ENCODE measurements around the gene TM7SF2.
A peak's percentile ranks its signal among the peaks of the same experiment; 100 is the strongest.

The TM7SF2 gene

GRCh38 chr11:65113839-65114238 is 2.2 kb downstream of the TM7SF2 start:
- Histone ChIP-seq H3K4me2 (ENCODE audit: low read length) (peak overlapping the region; percentile 98), H3K27ac (ENCODE audit: low read depth, low read length) (peak overlapping the region; percentile 83), H3K4me3 (ENCODE audit: low read length) (peak overlapping the region; percentile 83)

GRCh38 chr11:65114538-65115171 is 3.0 kb downstream of the TM7SF2 start:
- Histone ChIP-seq H3K79me2 (ENCODE audit: control insufficient read depth, low read length) (peaks cover 58% of the 10 kb centered on the region), H3K9me3 (ENCODE audit: control insufficient read depth, insufficient read depth, low read length) (no peaks in the 10 kb centered on the region), H3K4me3 (ENCODE audit: low read length) (no peak overlapping the region), H3K9me2 (replicated peaks; ENCODE audit: control insufficient read depth, low read length) (no peaks in the 10 kb centered on the region), H3K27ac (ENCODE audit: low read depth, low read length) (no peak overlapping the region), H3K4me2 (ENCODE audit: low read length) (peak overlapping the region; percentile 98; the same call in 1 of the 2 replicates), H3K36me3 (ENCODE audit: control insufficient read depth, low read length) (peaks cover 69% of the 10 kb centered on the region), H3K27me3 (ENCODE audit: control insufficient read depth, low read length) (no peaks in the 10 kb centered on the region), H4K20me1 (ENCODE audit: control insufficient read depth, insufficient read depth, low read depth, low read length) (no peaks in the 10 kb centered on the region), H3F3A (ENCODE audit: control insufficient read depth, insufficient read depth) (peaks cover 30% of the 10 kb centered on the region), H3K4me1 (ENCODE audit: control insufficient read depth, low read length) (peaks cover 74% of the 10 kb centered on the region)
- TF ChIP-seq EZH2phosphoT487 (IDR thresholded peaks at IDR 0.05; ENCODE audit: borderline replicate concordance, low read length) (no peak), CTCF (IDR thresholded peaks at IDR 0.05; ENCODE audit: low read depth, low read length, poor library complexity, severe bottlenecking) (no peak)

More at GRCh38 chr11:65113839-65114238, 2.2 kb downstream of the TM7SF2 start:
- Histone ChIP-seq H3K36me3 (ENCODE audit: control insufficient read depth, low read length) (peaks cover 68% of the 10 kb centered on the region), H3K79me2 (ENCODE audit: control insufficient read depth, low read length) (peaks cover 55% of the 10 kb centered on the region), H3K4me1 (ENCODE audit: control insufficient read depth, low read length) (peaks cover 66% of the 10 kb centered on the region), H4K20me1 (ENCODE audit: control insufficient read depth, insufficient read depth, low read depth, low read length) (no peaks in the 10 kb centered on the region), H3K9me2 (replicated peaks; ENCODE audit: control insufficient read depth, low read length) (no peaks in the 10 kb centered on the region), H3F3A (ENCODE audit: control insufficient read depth, insufficient read depth) (peaks cover 23% of the 10 kb centered on the region), H3K9me3 (ENCODE audit: control insufficient read depth, insufficient read depth, low read length) (no peaks in the 10 kb centered on the region), H3K27me3 (ENCODE audit: control insufficient read depth, low read length) (no peaks in the 10 kb centered on the region)
- no peak for TF ChIP-seq EZH2phosphoT487 (IDR thresholded peaks at IDR 0.05; ENCODE audit: borderline replicate concordance, low read length)
- TF ChIP-seq CTCF (IDR thresholded peaks at IDR 0.05; ENCODE audit: low read depth, low read length, poor library complexity, severe bottlenecking): no peak

GRCh38 chr11:65115361-65116082 is 3.9 kb downstream of the TM7SF2 start:
- Histone ChIP-seq H3K4me2 (ENCODE audit: low read length) (peak overlapping the region; percentile 91), H3K4me3 (ENCODE audit: low read length) (peak overlapping the region; percentile 85)

More at GRCh38 chr11:65115361-65116082, 3.9 kb downstream of the TM7SF2 start:
- H3F3A ChIP-seq (ENCODE audit: control insufficient read depth, insufficient read depth): peaks cover 39% of the 10 kb centered on the region
- no peaks in the 10 kb centered on the region for H3K27me3 ChIP-seq (ENCODE audit: control insufficient read depth, low read length)
- H3K36me3 ChIP-seq (ENCODE audit: control insufficient read depth, low read length): peaks cover 74% of the 10 kb centered on the region
- peaks cover 67% of the 10 kb centered on the region for H3K79me2 ChIP-seq (ENCODE audit: control insufficient read depth, low read length)
- TF ChIP-seq CTCF (IDR thresholded peaks at IDR 0.05; ENCODE audit: low read depth, low read length, poor library complexity, severe bottlenecking) (no peak), EZH2phosphoT487 (IDR thresholded peaks at IDR 0.05; ENCODE audit: borderline replicate concordance, low read length) (no peak)
- H3K4me1 ChIP-seq (ENCODE audit: control insufficient read depth, low read length): peaks cover 78% of the 10 kb centered on the region
- H3K9me3 ChIP-seq (ENCODE audit: control insufficient read depth, insufficient read depth, low read length): no peaks in the 10 kb centered on the region
- H3K9me2 ChIP-seq (replicated peaks; ENCODE audit: control insufficient read depth, low read length): no peaks in the 10 kb centered on the region
- no peak overlapping the region for H3K27ac ChIP-seq (ENCODE audit: low read depth, low read length)
- no peaks in the 10 kb centered on the region; the same call in 1 of the 2 replicates for H4K20me1 ChIP-seq (ENCODE audit: control insufficient read depth, insufficient read depth, low read depth, low read length)

All from DOHH2 (cell line).